Activated naive CD4-positive, alpha-beta T cell treated with Interleukin-2 at 50 U/mL for 16 hours (primary cell): ENCODE measurements around the gene SBSN.
A peak's percentile ranks its signal among the peaks of the same experiment; 100 is the strongest.

Experiments used
- DNase-seq: peaks from one replicate; pipeline ENCODE4 v3.0.0-alpha.2; 2020

SBSN gene

GRCh38 chr19:35554076-35554475 is 26.0 kb upstream of the SBSN start:
- DNase-seq = no peak

DNA sequence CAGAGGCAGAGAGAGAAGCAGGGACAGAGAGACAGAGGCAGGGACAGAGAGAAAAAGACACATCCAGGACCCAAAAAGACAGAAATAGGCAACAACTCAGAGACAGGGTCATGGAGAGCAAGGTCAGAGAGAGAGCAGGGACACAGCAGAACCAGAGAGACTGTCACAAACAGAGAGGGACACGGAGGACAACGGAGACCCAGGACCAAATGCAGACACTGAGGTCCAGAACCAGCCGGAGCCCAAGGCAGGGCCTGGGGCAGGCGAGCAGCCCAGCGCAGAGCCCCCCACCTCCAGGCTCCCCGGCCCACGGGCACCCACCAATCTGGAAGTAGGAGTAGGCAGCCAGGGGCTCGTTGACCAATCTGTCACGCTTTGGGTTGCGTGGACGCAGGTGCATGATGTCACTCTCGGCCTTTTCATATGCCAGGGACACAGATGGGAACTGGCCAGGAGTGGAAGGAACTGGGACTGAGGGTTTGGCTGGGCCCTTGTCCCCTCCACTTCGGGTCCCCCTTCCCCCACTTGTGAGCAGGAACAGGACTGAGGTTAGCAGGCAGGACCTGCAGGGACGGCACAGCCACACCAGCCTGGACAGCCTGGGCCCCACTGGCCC is 25.4 kb upstream of the SBSN start:
- DNase-seq = no peak

- no peak for DNase-seq
Measured at GRCh38 chr19:35552534-35553384, 24.6 kb upstream of the SBSN start.

DNA sequence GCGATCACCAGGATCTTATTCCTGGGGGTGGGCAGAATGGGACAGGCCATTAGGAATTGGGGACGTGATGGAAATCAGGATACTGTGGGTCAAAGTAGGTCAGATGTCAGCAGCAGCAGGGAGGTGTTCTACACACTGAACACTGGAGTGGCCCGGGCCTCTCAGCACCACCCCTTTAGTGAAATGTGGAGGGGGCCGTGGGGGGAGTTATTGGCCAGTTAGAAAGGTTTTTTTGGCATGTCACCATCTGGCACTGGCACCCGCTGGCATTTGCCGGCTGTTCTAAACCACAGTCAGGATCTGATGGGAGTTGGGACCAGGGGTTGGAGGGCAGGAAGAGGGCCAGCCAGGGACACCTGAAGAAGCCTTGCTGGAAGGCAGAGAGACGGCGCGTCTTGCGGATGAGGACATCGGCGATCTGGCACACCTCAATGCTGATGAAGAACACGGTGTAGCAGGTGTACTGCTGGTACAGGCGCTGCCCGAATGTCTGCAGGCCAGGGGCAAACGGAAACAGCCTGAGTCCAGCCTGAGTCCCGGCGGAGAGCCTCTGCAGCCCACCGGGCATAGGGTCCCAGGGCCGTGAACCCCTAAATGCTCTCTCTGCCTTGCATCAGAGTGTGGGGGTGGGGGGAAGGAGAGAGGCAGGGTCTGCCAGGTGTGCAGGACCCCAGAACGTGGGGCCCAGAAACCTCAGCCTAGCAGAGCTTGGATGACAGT is 23.1 kb upstream of the SBSN start:
- DNase-seq = no peak

DNA sequence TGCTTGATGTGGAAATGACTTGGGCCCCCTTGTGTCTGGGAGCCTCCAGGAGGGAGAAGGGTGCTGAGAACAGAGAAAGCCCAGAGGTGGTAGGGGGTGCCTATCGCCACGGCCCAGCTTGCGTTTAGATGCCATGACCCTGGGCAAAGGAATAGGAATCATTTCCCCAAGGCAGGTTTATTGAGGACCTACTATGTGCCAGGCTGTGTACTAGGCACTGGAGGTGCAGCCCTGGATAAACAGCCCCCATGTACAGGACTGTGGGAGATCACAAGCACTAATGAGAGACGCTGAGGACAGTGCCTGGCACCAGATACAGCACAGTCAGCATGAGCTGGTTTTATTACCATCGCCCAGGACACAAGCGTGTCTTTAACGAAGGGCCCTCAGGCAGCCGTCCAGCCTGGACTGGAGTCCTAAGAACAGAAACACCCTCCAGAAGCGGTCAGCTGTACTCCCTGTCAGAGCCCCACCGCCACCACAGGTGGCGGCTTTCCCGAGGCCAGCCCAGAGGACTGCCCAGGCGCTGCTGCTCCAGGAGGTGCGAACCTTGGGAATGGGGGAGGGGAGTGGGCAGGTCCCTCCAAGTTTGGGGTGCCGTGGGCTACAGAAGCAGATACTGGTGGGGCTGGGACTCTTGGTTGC is 21.9 kb upstream of the SBSN start:
- no peak for DNase-seq

- DNase-seq = peak; percentile 48
Measured at GRCh38 chr19:35549174-35549788, 21.2 kb upstream of the SBSN start.

- no peak for DNase-seq
Measured at GRCh38 chr19:35546532-35546931, 18.4 kb upstream of the SBSN start.

DNA sequence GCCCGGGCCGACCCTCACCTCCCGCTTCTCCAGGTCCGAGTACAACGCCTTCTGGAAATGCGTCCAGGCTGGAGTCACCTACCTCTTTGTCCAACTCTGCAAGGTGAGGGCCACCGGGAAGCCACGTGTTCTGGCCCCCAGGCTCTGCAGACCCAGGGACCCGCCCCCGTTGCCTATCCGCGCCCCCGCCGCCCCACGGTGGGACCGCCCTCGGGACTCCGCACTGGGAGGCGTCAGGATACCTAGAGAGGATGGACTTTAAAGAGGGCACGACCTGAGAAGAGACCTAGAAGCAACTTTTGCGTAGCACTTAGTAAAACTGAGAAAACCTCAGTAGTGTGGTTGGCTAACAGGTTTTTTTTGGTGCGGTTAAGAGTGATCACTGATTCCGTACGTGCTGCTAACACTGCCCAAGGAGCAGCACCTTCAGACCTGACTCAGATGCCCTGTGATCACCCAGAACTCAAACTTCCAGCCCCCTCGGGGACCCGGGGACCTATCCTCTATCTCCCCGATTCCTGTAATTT is 17.8 kb upstream of the SBSN start:
- peak; percentile 71 for DNase-seq

- peak; percentile 83 for DNase-seq
Measured at GRCh38 chr19:35545001-35545854, 17.1 kb upstream of the SBSN start, which contains the start of gene TMEM147. Gene TMEM147, plus strand, starts transcription at chr19:35545626. Its CDS starts 114 bp downstream, at chr19:35545740.

DNA sequence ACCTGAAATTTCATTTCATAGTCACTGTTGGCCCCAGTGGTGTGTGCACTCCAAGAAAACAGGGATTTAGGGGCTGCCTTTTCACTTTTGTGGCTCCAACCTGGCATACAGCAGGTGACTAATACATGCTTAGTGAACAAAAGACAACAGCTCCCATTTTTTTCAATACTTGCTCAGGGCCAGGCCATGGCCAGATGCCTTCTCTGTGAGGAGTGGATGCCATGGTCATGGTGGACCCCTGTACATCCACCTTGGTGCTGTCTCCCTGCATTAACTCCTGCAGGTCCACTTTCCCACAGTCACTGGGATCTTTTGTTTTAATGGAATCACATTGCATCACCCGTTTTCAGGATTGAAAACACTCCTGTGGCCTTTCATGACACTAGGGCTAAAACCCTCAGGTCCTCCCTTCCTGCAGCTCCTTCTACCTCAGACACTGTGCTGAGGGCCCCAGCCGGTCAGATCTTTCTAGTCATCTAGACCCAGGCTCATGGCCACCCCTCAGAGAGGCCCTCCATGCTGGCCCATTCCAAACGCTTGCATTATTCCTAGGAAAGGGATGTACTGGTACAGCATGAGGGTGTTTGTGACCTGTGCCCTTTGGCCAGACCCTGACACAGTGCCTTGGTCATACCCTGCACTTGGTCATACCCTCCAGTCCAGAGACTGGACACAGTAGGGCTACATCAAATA is 16.1 kb upstream of the SBSN start:
- DNase-seq = no peak

GRCh38 chr19:35543280-35544109 is 15.4 kb upstream of the SBSN start:
- no peak for DNase-seq

- DNase-seq = no peak
Measured at GRCh38 chr19:35542209-35542608, 14.1 kb upstream of the SBSN start.

DNA sequence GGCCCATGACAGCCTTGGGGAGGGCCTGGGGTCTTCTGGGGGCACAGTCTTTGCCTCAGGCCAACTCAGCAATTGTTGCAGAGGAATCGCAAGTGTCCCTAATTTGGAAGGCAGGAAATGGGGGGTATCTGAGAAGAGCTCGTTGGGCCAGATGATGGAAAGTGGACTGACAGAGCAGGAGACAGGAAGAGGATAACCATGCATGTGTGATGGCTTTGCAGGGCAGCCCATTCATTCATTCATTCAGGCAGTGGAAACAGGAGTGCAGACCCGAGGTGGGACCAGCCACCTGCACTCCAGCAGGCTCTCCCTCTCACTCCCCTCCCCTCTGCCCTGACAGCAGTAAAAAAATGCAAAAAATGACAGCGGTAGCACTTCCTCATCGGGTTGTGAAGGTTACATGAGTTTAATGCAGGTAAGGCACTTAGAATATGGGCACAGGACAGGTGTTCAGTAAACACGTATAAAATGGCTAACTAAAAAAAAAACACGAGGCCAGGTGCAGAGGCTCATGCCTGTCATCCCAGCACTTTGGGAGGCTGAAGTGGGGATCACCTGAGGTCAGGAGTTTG is 12.3 kb upstream of the SBSN start:
- no peak for DNase-seq

GRCh38 chr19:35539850-35540249 is 11.7 kb upstream of the SBSN start:
- DNase-seq = no peak

- no peak for DNase-seq
Measured at GRCh38 chr19:35539314-35539713, 11.2 kb upstream of the SBSN start.

DNA sequence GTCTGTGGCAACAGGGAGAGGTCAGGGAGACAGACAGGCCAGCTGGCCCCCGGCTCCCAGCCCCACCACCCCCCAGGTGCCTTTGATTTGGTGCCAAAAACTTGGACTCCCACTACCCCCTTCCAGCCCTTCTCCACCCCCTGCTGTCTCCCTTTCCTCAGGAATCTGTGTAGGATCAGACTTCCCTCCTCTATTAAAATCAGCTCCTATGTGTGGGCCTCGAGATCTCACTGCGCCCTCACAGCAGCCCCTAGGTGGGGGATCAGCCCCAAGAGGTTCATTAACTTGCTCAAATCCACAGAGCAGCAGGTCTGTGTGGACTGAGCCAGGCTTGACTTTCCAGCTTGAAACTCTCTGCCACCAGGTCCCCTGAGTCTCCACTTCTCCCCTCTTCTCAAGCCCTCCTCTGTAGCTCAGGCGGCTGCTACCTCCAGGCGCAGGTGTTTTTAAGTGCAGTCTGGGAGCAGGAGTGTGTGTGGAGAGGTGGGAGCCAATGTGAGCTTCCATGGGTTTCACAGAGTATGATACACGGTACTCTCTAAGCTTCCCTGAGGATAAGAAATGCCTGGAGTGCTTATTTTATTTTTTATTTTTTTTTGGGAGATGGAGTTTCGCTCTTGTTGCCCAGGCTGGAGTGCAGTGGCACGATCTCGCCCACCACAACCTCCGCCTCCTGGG is 6.8 kb upstream of the SBSN start:
- no peak for DNase-seq

DNA sequence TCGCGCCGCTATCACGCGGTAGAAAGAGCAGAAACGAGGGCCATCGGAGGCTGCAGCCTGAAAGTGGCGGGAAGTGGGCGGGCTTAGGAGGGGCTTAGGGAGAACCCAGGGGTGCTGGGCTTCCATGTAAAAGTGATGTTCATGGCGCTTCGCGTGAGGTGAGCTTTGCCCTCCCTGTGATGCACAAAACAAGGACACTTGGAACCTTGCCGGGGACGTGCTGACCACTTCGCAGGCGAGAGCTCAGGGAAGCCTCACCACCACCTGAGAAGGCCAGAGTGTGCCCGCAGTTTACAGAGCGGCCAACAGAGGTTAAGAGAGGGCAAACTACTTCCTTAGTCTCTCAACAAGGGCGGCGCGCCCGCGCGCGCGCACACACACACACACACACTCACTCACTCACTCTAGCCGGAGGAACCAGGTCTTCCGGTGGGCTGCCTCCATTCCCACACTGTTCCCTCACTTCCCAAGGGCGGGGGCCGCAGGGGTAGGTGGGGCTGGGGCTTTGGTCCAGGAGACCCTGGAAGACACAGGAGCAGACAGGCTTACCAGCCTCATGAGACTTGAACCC is 5.8 kb upstream of the SBSN start:
- DNase-seq = peak; percentile 7

GRCh38 chr19:35533201-35533821 is 5.2 kb upstream of the SBSN start, which contains the start of gene GAPDHS:
Gene GAPDHS, plus strand, starts transcription at chr19:35533456. Its CDS starts 72 bp downstream, at chr19:35533528.
- no peak for DNase-seq
